ENCODE measurements around the gene NKX2-2.
"Not testable (repeated sequence)": the region's sequence is repeated elsewhere in the genome, so short reads cannot be mapped to it uniquely, and the experiment has no call there.

Gene NKX2-2

GRCh38 chr20:21508230-21509078 is 5.4 kb downstream of the NKX2-2 start:
- DNase-seq = no peak

- no peak for DNase-seq
Measured at GRCh38 chr20:21507400-21508229, 6.2 kb downstream of the NKX2-2 start.

- peak; percentile 69 for DNase-seq
Measured at GRCh38 chr20:21505810-21506530, 7.9 kb downstream of the NKX2-2 start.

- peak; percentile 73 for DNase-seq
Measured at GRCh38 chr20:21505161-21505809, 8.6 kb downstream of the NKX2-2 start.

- no peak for DNase-seq
Measured at GRCh38 chr20:21504323-21504722, 9.5 kb downstream of the NKX2-2 start.

- DNase-seq = no peak
Measured at GRCh38 chr20:21503345-21503744, 10.5 kb downstream of the NKX2-2 start.

- DNase-seq = no peak
Measured at GRCh38 chr20:21501184-21501583, 12.7 kb downstream of the NKX2-2 start.

- no peak for DNase-seq
Measured at GRCh38 chr20:21500599-21500998, 13.3 kb downstream of the NKX2-2 start.

- DNase-seq = no peak
Measured at GRCh38 chr20:21499641-21500040, 14.2 kb downstream of the NKX2-2 start.

- DNase-seq = no peak
Measured at GRCh38 chr20:21498635-21499034, 15.2 kb downstream of the NKX2-2 start.

- DNase-seq = no peak
Measured at GRCh38 chr20:21498195-21498594, 15.7 kb downstream of the NKX2-2 start.

- no peak for DNase-seq
Measured at GRCh38 chr20:21496452-21496851, 17.4 kb downstream of the NKX2-2 start.

- no peak for DNase-seq
Measured at GRCh38 chr20:21493049-21493448, 20.8 kb downstream of the NKX2-2 start.

GRCh38 chr20:21490105-21490504 is 23.8 kb downstream of the NKX2-2 start:
- DNase-seq = no peak

GRCh38 chr20:21480144-21480543 is 33.7 kb downstream of the NKX2-2 start:
- DNase-seq = not testable (repeated sequence)

- DNase-seq = no peak
Measured at GRCh38 chr20:21465799-21466198, 48.1 kb downstream of the NKX2-2 start.

GRCh38 chr20:21464916-21465315 is 48.9 kb downstream of the NKX2-2 start:
- no peak for DNase-seq

Data from CD4-positive, alpha-beta T cell treated with Interleukin-12 subunit alpha and Interleukin-12 subunit beta, for 1 hour (primary cell).